Testis (tissue), 3 donors: ENCODE measurements around the gene SHC1. TPM values are rescaled to one million over a fixed set of nuclear protein-coding genes. Genes with fewer than 3 reads are reported as not detected.

Experiments
- DNase-seq: peaks from one replicate; pipeline ENCODE4 v3.0.0-alpha.2; 2019
- H3K27ac ChIP-seq, 2 donors: fragments of 200-600 bp; sonication (generic); one replicate each; pipeline ENCODE4 v1.5.1; 2019
- H3K27me3 ChIP-seq: fragments of 200-600 bp; sonication (generic); one replicate; pipeline ENCODE4 v1.5.1; 2019
- H3K36me3 ChIP-seq: fragments of 200-600 bp; sonication (generic); one replicate; pipeline ENCODE4 v1.5.1; 2017; ENCODE audit warnings: low read depth; ENCODE audit errors: missing control alignments
- H3K4me1 ChIP-seq: fragments of 200-600 bp; sonication (generic); one replicate; pipeline ENCODE4 v1.5.1; 2019
- H3K4me3 ChIP-seq, 2 donors: fragments of 200-600 bp; sonication (generic); one replicate each; pipeline ENCODE4 v1.5.1; 2017 to 2019
- H3K9me3 ChIP-seq: fragments of 200-600 bp; sonication (generic); one replicate; pipeline ENCODE4 v1.5.1; 2017
- POLR2A ChIP-seq: fragments of 450-650 bp; IDR thresholded peaks from one replicate; pipeline ENCODE4 v1.6.1; 2017; ENCODE audit warnings: antibody characterized with exemption, mild to moderate bottlenecking, moderate library complexity
- WGBS, 2 donors: methylation state at CpG; one replicate each; pipeline ENCODE4 v1.1.5; 2018; 5-methylcytosine and 5-hydroxymethylcytosine counted together
- intact Hi-C: fragments of 100-400 bp; cut with DNase I; formaldehyde crosslinking; loops from one replicate; pipeline ENCODE4 v1.15.1; 2023; ENCODE audit warnings: low total_unique reads
- polyA plus RNA-seq: library from polyadenylated mRNA; stranded (reverse); fragments of 350-450 nt; fragmentation: Illumina TruSeq; extraction: RNeasy Lipid Tissue Mini Kit (QIAGEN cat#74804); gene quantifications from one replicate; pipeline ENCODE4 v1.2.3, GENCODE V29; 2014; ENCODE audit warnings: low read depth, low replicate concordance; ENCODE audit not compliant: insufficient read depth
- total RNA-seq, 2 donors: library from RNA; depleted of rRNA; stranded (reverse); fragments of >200 nt; gene quantifications; one replicate each; pipeline ENCODE4 v1.2.3, GENCODE V29; 2016
- TF ChIP-seq, protein P1 (sequence below), 3 experiments: fragments of 450-650 bp in 2 of 3; fragments of 200-600 bp in 1 of 3; sonication (generic) in 1 of 3; IDR thresholded peaks; one replicate each; pipeline ENCODE4 v1.5.1; 2016 to 2019; ENCODE audit warnings: antibody characterized with exemption in 3 of 3, mild to moderate bottlenecking in 2 of 3, moderate library complexity in 1 of 3

The SHC1 gene
- total and polyA plus RNA-seq, 3 donors from 2014 or later: 47.9 to 59.3 (median 49.0) TPM

- H3K4me3 ChIP-seq: peak overlapping the region; percentile 77 to 84
- H3K4me1 ChIP-seq: peaks cover 35% of the 10 kb centered on the region
- H3K36me3 ChIP-seq: no peaks in the 10 kb centered on the region
- H3K9me3 ChIP-seq: no peaks in the 10 kb centered on the region
- no peaks in the 10 kb centered on the region for H3K27me3 ChIP-seq
- peak overlapping the region; percentile 91 to 98 for H3K27ac ChIP-seq
- intact Hi-C loops: no loop called here
- TF ChIP-seq, protein P1, sequence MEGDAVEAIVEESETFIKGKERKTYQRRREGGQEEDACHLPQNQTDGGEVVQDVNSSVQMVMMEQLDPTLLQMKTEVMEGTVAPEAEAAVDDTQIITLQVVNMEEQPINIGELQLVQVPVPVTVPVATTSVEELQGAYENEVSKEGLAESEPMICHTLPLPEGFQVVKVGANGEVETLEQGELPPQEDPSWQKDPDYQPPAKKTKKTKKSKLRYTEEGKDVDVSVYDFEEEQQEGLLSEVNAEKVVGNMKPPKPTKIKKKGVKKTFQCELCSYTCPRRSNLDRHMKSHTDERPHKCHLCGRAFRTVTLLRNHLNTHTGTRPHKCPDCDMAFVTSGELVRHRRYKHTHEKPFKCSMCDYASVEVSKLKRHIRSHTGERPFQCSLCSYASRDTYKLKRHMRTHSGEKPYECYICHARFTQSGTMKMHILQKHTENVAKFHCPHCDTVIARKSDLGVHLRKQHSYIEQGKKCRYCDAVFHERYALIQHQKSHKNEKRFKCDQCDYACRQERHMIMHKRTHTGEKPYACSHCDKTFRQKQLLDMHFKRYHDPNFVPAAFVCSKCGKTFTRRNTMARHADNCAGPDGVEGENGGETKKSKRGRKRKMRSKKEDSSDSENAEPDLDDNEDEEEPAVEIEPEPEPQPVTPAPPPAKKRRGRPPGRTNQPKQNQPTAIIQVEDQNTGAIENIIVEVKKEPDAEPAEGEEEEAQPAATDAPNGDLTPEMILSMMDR (IDR thresholded peaks at IDR 0.05): no peak
- no peak for TF ChIP-seq POLR2A
- WGBS, 2 donors: 0 to 1% methylated on average over 15 to 31 of the region's 34 CpGs
- peak; percentile 73 for DNase-seq
These were observed 33.3 kb upstream of the SHC1 start for GRCh38 chr1:155003766-155004351.

GRCh38 chr1:155003227-155003765 lies 32.7 kb upstream of the SHC1 start:
- no peaks in the 10 kb centered on the region for H3K9me3 ChIP-seq
- no peaks in the 10 kb centered on the region for H3K36me3 ChIP-seq
- intact Hi-C loops: no loop called here
- peak; percentile 38 for DNase-seq
- no peaks in the 10 kb centered on the region for H3K27me3 ChIP-seq
- H3K4me1 ChIP-seq: peaks cover 31% of the 10 kb centered on the region
- TF ChIP-seq, protein P1 (IDR thresholded peaks at IDR 0.05): no peak
- no peak for TF ChIP-seq POLR2A
- H3K4me3 ChIP-seq: peak overlapping the region; percentile 77 to 84
- WGBS, 2 donors: 0 to 1% methylated on average over 24 to 36 of the region's 37 CpGs
- peak overlapping the region; percentile 91 to 98 for H3K27ac ChIP-seq

DNA sequence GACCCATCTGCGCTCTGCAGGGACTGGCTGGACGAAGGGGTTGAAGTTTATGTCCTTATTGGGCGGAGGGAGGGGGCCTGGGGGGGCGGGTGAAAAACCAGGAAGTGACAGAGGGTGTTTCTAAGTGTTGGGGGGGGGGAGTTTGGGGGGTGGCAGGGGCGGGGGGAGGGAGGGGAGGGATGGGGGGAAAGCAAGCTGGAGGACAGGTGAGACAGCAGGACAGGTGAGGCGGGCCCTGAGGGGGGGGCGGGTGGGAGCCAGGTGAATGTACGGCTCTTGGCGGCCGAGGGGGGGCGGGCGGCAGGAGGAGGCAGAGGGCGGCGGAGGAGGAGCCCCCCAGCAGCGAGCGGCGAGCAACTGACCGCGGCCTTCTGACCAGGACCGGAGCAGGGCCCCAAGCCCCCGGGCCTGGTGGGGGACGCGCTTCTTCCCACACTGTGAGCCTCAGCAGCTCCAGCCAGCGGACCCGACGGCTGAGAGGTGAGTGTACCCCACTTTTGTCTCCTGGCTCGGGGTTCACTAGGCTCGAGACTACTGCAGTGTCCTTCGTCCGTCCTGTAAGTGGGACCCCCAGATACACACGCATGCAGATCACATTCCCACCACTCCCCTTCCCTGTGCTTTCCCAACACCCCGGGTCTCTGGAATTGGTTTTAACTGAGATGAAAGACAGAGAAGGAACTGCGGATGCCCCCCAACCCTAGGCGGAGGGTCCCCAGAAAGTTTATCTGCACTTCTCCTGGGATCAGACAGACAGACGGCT lies 32.1 kb upstream of the SHC1 start, which contains the start of gene ZBTB7B:
Gene ZBTB7B, plus strand, starts transcription at position 339 of the 763 bp plus-strand sequence. CDS start 11,859 bp downstream, outside the sequence.
- DNase-seq: no peak
- peak within 1 kb of the TSS; percentile 98 for H3K27ac ChIP-seq
- no peaks in the 10 kb centered on the region for H3K27me3 ChIP-seq
- H3K36me3 ChIP-seq: no peaks in the 10 kb centered on the region
- TF ChIP-seq POLR2A: no peak
- TF ChIP-seq, protein P1 (IDR thresholded peaks at IDR 0.05): no peak
- 0 to 1% methylated on average over 9 to 32 of the region's 35 CpGs for WGBS, 2 donors
- H3K9me3 ChIP-seq: no peaks in the 10 kb centered on the region
- intact Hi-C loops: no loop called here
- H3K4me1 ChIP-seq: peaks cover 31% of the 10 kb centered on the region
- peak within 1 kb of the TSS; percentile 77 to 84 for H3K4me3 ChIP-seq

DNA sequence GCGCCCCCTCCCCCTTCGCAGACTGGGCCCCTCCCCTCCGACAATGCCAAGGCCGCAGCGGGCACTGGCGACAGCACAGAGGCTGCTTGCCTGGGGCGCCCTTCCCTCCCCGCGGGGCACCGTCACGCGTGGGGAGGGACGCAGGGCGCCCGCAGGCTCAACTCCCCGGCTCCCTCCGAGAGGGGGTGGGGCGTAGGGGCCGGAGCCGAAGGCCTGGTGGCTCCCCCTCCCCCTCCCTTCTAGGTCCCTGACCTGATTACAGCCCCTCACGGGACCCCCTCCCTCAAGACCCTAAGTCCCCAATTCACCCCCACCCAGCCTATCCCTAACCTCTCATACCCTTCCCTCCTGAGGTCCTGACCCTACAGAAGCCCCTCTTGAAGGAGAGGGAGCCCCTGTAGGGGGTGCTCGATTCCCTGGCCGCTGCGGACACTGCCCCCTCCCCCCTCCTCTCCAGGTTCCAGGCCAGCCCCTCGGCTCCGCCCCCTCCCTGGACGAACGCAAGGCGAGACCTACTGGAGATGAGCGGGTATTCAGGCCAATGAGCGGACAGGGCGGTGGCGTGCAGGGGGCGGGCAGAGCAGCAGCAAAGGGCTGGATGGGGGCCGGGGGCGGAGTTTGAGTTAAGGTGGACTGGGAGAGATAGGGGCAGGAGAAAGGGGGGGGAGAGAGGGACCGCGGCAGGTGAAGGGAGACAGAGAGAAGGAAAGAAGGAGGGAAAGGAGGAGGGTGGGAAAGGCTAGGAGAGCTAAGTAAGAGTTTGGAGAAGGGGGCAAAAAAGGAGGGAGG lies 31.3 kb upstream of the SHC1 start:
- H3K27ac ChIP-seq: peak overlapping the region; percentile 98
- H3K4me1 ChIP-seq: peaks cover 31% of the 10 kb centered on the region
- H3K27me3 ChIP-seq: no peaks in the 10 kb centered on the region
- TF ChIP-seq, protein P1 (IDR thresholded peaks at IDR 0.05): peak in 2 of 3 experiments; percentile 17 to 25
- peak; percentile 53 for TF ChIP-seq POLR2A
- DNase-seq: peak; percentile 100
- peak overlapping the region; percentile 77 to 84 for H3K4me3 ChIP-seq
- no peaks in the 10 kb centered on the region for H3K36me3 ChIP-seq
- H3K9me3 ChIP-seq: no peaks in the 10 kb centered on the region
- 1% methylated on average over 23 to 37 of the region's 38 CpGs for WGBS, 2 donors
- intact Hi-C loops: no loop called here
